Trophoblast cell (in vitro differentiated cells and primary cell): ENCODE results near the gene FER.

Experiments used
- DNase-seq, 2 donors: peaks; one replicate each; pipeline ENCODE4 v3.0.0-alpha.2; 2016
- H2AFZ ChIP-seq: 2 replicates; pipeline ENCODE4 v1.6.1; 2013; ENCODE audit warnings: low read length, moderate library complexity, mild to moderate bottlenecking; ENCODE audit not compliant: insufficient read depth, poor library complexity
- H2AK5ac ChIP-seq: 2 replicates; pipeline ENCODE4 v1.6.1; 2013; ENCODE audit warnings: mild to moderate bottlenecking, low read length
- H2BK120ac ChIP-seq: 2 replicates; pipeline ENCODE4 v1.6.1; 2013; ENCODE audit warnings: low read length, mild to moderate bottlenecking, moderate library complexity; ENCODE audit not compliant: insufficient read depth, poor library complexity
- H2BK12ac ChIP-seq: 2 replicates; pipeline ENCODE4 v1.6.1; 2013; ENCODE audit warnings: mild to moderate bottlenecking, low read length, moderate library complexity
- H2BK5ac ChIP-seq: 2 replicates; pipeline ENCODE4 v1.6.1; 2013; ENCODE audit warnings: low read length, low read depth, moderate library complexity, mild to moderate bottlenecking; ENCODE audit not compliant: poor library complexity
- H3K14ac ChIP-seq: 2 replicates; pipeline ENCODE4 v1.6.1; 2013; ENCODE audit warnings: mild to moderate bottlenecking, low read length
- H3K18ac ChIP-seq: 2 replicates; pipeline ENCODE4 v1.6.1; 2013; ENCODE audit warnings: mild to moderate bottlenecking, low read length
- H3K23ac ChIP-seq: 2 replicates; pipeline ENCODE4 v1.6.1; 2013; ENCODE audit warnings: low read length
- H3K27ac ChIP-seq: 2 replicates; pipeline ENCODE4 v1.5.1; 2013; ENCODE audit warnings: low read depth, mild to moderate bottlenecking, inconsistent platforms, low read length, moderate library complexity
- H3K27me3 ChIP-seq: 2 replicates; pipeline ENCODE4 v1.6.1; 2013; ENCODE audit warnings: inconsistent platforms, mild to moderate bottlenecking, low read length, moderate library complexity; ENCODE audit not compliant: insufficient read depth
- H3K36me3 ChIP-seq, 2 experiments: 1 replicate in 1 of 2; 2 replicates in 1 of 2; pipeline ENCODE4 v1.6.1; 2013; ENCODE audit warnings: low read length in 2 of 2, mild to moderate bottlenecking in 2 of 2, moderate library complexity in 1 of 2; ENCODE audit not compliant: insufficient read depth in 2 of 2, control insufficient read depth in 1 of 2
- H3K4ac ChIP-seq: 2 replicates; pipeline ENCODE4 v1.6.1; 2013; ENCODE audit warnings: low read depth, mild to moderate bottlenecking, low read length, moderate library complexity
- H3K4me1 ChIP-seq, 2 experiments: 1 replicate in 1 of 2; 2 replicates in 1 of 2; pipeline ENCODE4 v1.6.1; 2013; ENCODE audit warnings: low read length in 2 of 2, mild to moderate bottlenecking in 2 of 2, moderate library complexity in 1 of 2; ENCODE audit not compliant: insufficient read depth in 2 of 2, control insufficient read depth in 1 of 2
- H3K4me2 ChIP-seq: 2 replicates; pipeline ENCODE4 v1.6.1; 2013; ENCODE audit warnings: inconsistent platforms, mild to moderate bottlenecking, low read length, moderate library complexity
- H3K4me3 ChIP-seq: 2 replicates; pipeline ENCODE4 v1.5.1; 2013; ENCODE audit warnings: mild to moderate bottlenecking, low read depth, low read length, inconsistent platforms
- H3K79me1 ChIP-seq: one replicate; pipeline ENCODE4 v1.6.1; 2013; ENCODE audit warnings: low read length
- H3K79me2 ChIP-seq: 2 replicates; pipeline ENCODE4 v1.6.1; 2013; ENCODE audit warnings: low read length, mild to moderate bottlenecking; ENCODE audit not compliant: control insufficient read depth, insufficient read depth, poor library complexity
- H3K9ac ChIP-seq: 2 replicates; pipeline ENCODE4 v1.6.1; 2013; ENCODE audit warnings: mild to moderate bottlenecking, low read length
- H3K9me3 ChIP-seq: 2 replicates; pipeline ENCODE4 v1.6.1; 2013; ENCODE audit warnings: low read depth, mild to moderate bottlenecking, control low read depth, inconsistent platforms, low read length; ENCODE audit not compliant: insufficient read depth
- H4K12ac ChIP-seq: 2 replicates; pipeline ENCODE4 v1.6.1; 2013; ENCODE audit warnings: low read depth, mild to moderate bottlenecking, low read length, moderate library complexity
- H4K8ac ChIP-seq: 2 replicates; pipeline ENCODE4 v1.6.1; 2013; ENCODE audit warnings: low read depth, mild to moderate bottlenecking, low read length, moderate library complexity
- H4K91ac ChIP-seq: one replicate; pipeline ENCODE4 v1.6.1; 2013; ENCODE audit warnings: low read depth, mild to moderate bottlenecking, low read length, moderate library complexity
- WGBS: extraction: QIAGEN DNeasy Blood & Tissue Kit; methylation state at CpG from one replicate; pipeline ENCODE4 v1.1.7; 2013; ENCODE audit warnings: missing lambda C conversion rate; ENCODE audit not compliant: insufficient read length, insufficient coverage; ENCODE audit errors: extremely low coverage; 5-methylcytosine and 5-hydroxymethylcytosine counted together

Gene FER

GRCh38 chr5:108818613-108819272 is 71.0 kb downstream of the FER start:
- Histone ChIP-seq H3K23ac (no peak overlapping the region), H3K18ac (no peak overlapping the region), H2BK12ac (no peak overlapping the region), H3K27ac (no peak overlapping the region), H3K27me3 (no peaks in the 10 kb centered on the region), H3K4ac (no peak overlapping the region), H3K79me1 (no peaks in the 10 kb centered on the region), H4K91ac (no peak overlapping the region), H2AK5ac (no peak overlapping the region), H3K36me3 (no peaks in the 10 kb centered on the region), H3K9ac (no peak overlapping the region), H3K9me3 (no peaks in the 10 kb centered on the region), H4K12ac (no peak overlapping the region), H2AFZ (no peak overlapping the region), H3K79me2 (peaks cover 3% of the 10 kb centered on the region), H2BK5ac (no peak overlapping the region), H2BK120ac (no peak overlapping the region), H3K4me3 (no peak overlapping the region), H3K4me2 (no peak overlapping the region), H3K14ac (no peak overlapping the region), H3K4me1 (no peaks in the 10 kb centered on the region), H4K8ac (no peak overlapping the region)
- WGBS: no CpG with 5 or more reads among the region's 5 CpGs
- peak in 1 of 2 donors; percentile 25 for DNase-seq

GRCh38 chr5:108820983-108821382 is 73.3 kb downstream of the FER start:
- DNase-seq: no peak
- Histone ChIP-seq H3K27me3 (no peaks in the 10 kb centered on the region), H3K9me3 (no peaks in the 10 kb centered on the region), H3K4me2 (no peak overlapping the region), H3K27ac (no peak overlapping the region), H4K8ac (no peak overlapping the region), H3K4ac (no peak overlapping the region), H3K36me3 (no peaks in the 10 kb centered on the region), H3K4me1 (no peaks in the 10 kb centered on the region), H3K23ac (no peak overlapping the region), H2BK120ac (no peak overlapping the region), H3K79me1 (no peaks in the 10 kb centered on the region), H2BK12ac (no peak overlapping the region), H2AFZ (no peak overlapping the region), H3K18ac (no peak overlapping the region), H3K14ac (no peak overlapping the region), H4K91ac (no peak overlapping the region), H4K12ac (no peak overlapping the region), H3K9ac (no peak overlapping the region), H3K79me2 (peaks cover 3% of the 10 kb centered on the region), H3K4me3 (no peak overlapping the region), H2BK5ac (no peak overlapping the region), H2AK5ac (no peak overlapping the region)
- WGBS: no CpG with 5 or more reads among the region's 3 CpGs

DNA sequence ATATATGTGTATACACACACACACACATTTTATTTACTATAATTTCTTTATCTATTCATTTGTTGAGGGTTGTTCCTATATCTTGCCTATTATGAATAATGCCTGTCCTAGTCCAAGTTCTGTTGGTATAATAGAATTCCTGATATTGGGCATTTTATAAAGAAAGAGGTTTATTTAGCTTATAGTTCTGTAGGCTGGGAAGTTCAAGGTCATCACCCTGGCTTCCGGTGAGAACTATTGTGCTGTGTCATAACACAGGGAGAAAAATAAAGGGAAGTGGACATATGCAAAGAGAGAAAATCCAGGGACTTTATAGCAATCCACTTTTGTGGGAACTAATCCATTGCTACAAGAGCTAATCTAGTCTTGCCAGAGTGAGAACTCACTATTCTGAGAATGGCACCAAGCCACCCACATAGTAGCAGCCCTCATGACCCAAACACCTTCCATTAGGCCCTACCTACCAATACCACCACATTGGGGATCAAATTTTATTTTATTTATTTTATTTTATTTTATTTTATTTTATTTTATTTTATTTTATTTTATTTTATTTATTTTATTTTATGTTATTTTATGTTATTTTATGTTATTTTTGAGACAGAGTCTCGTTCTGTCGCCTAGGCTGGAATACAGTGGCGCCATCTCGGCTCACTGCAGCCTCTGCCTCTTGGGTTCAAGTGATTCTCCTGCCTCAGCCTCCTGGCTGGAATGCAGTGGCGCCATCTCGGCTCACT is 74.7 kb downstream of the FER start:
- no peak for DNase-seq
- Histone ChIP-seq H3K9ac (no peak overlapping the region), H3K4me1 (no peaks in the 10 kb centered on the region), H4K91ac (no peak overlapping the region), H4K8ac (no peak overlapping the region), H3K79me1 (no peaks in the 10 kb centered on the region), H3K79me2 (peaks cover 3% of the 10 kb centered on the region), H2AFZ (no peak overlapping the region), H3K36me3 (no peaks in the 10 kb centered on the region), H2BK12ac (no peak overlapping the region), H2BK120ac (no peak overlapping the region), H3K9me3 (no peaks in the 10 kb centered on the region), H3K4ac (no peak overlapping the region), H3K4me3 (no peak overlapping the region), H3K27me3 (no peaks in the 10 kb centered on the region), H2AK5ac (no peak overlapping the region), H3K23ac (no peak overlapping the region), H3K4me2 (no peak overlapping the region), H3K27ac (no peak overlapping the region), H3K18ac (no peak overlapping the region), H2BK5ac (no peak overlapping the region), H4K12ac (no peak overlapping the region), H3K14ac (no peak overlapping the region)
- WGBS: no CpG with 5 or more reads among the region's 7 CpGs

DNA sequence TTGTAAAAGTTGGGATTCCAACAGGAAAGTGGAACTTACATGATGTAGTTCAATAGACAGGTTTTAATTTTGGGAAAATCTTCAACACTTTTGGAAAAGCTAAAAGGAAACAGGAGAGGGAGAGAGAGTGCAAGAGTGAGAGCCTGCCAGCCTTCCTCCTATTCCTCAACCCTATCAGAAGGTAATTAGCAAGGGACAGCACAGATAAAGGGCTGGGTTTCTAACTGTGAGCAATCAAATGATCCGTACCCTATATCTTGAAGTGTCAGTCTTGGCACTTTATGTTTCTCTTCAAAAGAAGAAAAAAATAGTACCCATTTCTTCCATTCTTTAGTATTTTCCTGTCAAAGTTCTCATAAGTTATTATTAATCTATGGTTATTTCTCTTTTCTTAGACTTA is 79.4 kb downstream of the FER start:
- H2BK5ac ChIP-seq: no peak overlapping the region
- no peak overlapping the region for H3K4me2 ChIP-seq
- no peaks in the 10 kb centered on the region for H3K36me3 ChIP-seq
- H3K9me3 ChIP-seq: no peaks in the 10 kb centered on the region
- H3K4me1 ChIP-seq: no peaks in the 10 kb centered on the region
- no peak overlapping the region for H3K27ac ChIP-seq
- no peak overlapping the region for H2BK120ac ChIP-seq
- no peak overlapping the region for H3K14ac ChIP-seq
- H3K4ac ChIP-seq: no peak overlapping the region
- no peak overlapping the region for H3K18ac ChIP-seq
- H3K79me1 ChIP-seq: no peaks in the 10 kb centered on the region
- no peak for DNase-seq
- no CpG with 5 or more reads among the region's 1 CpG for WGBS
- no peak overlapping the region for H3K4me3 ChIP-seq
- H2AFZ ChIP-seq: no peak overlapping the region
- no peak overlapping the region for H4K12ac ChIP-seq
- H4K8ac ChIP-seq: no peak overlapping the region
- H2BK12ac ChIP-seq: no peak overlapping the region
- no peak overlapping the region for H4K91ac ChIP-seq
- no peaks in the 10 kb centered on the region for H3K27me3 ChIP-seq
- no peak overlapping the region for H2AK5ac ChIP-seq
- no peak overlapping the region for H3K23ac ChIP-seq
- H3K79me2 ChIP-seq: peaks cover 3% of the 10 kb centered on the region
- H3K9ac ChIP-seq: no peak overlapping the region
